ENCODE results near the gene VSIG8.

VSIG8 gene

DNA sequence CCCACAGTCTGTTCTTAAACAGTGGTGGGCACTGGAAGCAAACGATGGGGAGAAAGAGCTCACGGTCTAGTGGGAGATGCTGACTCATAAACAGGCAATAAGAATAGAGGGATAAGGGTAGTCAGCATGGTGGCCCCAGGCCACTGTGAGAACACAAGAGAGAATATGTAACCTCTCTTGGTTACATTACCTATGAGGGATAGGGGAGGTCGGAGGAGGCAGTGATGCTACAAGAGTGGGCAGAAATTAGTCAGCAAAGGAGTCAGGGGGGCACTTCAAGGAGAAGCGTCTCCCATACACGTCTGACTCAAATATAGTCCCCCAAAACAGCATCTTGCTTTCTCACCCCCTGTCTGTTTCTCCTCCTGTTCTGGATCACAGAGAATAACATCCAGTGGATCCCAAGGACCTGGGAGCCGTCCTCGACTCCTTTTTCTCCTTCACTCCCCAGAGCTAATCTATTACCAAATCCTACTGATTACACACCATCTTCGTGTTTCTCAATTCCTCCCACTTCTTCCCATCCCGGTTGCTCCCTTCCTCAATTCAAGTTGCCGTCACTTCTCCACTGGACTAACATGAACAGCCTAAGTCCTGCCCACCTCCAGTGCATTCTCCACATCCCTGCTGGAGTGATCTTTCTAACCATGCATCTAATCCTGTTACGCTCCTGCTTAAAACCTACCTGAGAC lies 33.7 kb downstream of the VSIG8 start:
- Mint-ChIP-seq H3K27ac (peak overlapping the region in 1 of 2 donors; percentile 96), H3K36me3 (ENCODE audit: insufficient read depth) (peaks cover 28% of the 10 kb centered on the region), H3K9me3 (peaks cover 0 to 5% of the 10 kb centered on the region in 2 donors), H3K4me1 (ENCODE audit: low read depth in 2 of 2) (peaks cover 71 to 77% of the 10 kb centered on the region in 2 donors), H3K27me3 (no peaks in the 10 kb centered on the region), H3K4me3 (peak overlapping the region; percentile 75 to 83)
- ATAC-seq (replicated peaks) (no peak), DNase-seq (no peak)

DNA sequence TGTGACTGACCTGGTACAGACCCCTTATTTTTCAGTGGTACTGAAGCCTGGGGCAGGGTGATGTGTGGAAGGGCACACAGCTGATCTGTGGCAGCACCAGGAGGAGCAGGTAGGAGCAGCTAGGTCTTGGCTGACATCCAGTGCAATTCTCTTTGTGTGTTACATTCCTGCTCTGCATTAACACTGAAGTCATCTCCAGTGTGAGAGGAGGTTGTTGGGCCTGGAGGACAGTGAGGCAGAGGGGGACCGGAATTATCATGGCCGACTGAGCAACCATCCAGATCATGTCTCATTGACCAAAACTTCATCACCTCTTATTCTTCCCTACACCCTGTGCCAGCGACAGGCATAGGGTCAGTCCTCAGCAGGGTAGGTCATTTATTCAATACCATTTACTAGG lies 34.3 kb downstream of the VSIG8 start:
- peak overlapping the region; percentile 75 to 83 for H3K4me3 Mint-ChIP-seq
- no peaks in the 10 kb centered on the region for H3K27me3 Mint-ChIP-seq
- DNase-seq (no peak), ATAC-seq (replicated peaks) (no peak)
- peaks cover 74 to 78% of the 10 kb centered on the region in 2 donors for H3K4me1 Mint-ChIP-seq (ENCODE audit: low read depth in 2 of 2)
- H3K9me3 Mint-ChIP-seq: peaks cover 0 to 5% of the 10 kb centered on the region in 2 donors
- peak overlapping the region; percentile 52 to 96 for H3K27ac Mint-ChIP-seq
- H3K36me3 Mint-ChIP-seq (ENCODE audit: insufficient read depth): peaks cover 31% of the 10 kb centered on the region

DNA sequence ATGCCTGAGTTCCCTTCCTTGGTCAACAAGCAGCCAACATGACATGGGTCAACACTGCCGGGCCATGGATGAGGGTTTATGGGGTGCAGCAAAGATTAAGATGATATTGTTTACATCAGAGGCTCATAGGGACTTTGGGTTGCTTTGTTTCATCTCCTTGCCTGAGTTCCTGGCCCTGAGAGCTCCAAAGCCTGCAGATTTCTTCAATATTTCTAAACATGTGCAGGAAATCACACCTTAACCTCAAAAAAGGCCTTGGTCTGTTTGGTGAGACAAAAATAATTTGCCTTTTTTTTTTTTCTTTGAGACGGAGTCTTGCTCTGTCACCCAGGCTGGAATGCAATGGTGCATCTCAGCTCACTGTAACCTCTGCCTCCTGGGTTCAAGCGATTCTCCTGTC lies 34.9 kb downstream of the VSIG8 start:
- peak; percentile 48 for ATAC-seq (replicated peaks)
- peak; percentile 34 to 41 (median 35) for DNase-seq
- Mint-ChIP-seq H3K4me3 (peak overlapping the region; percentile 75 to 83), H3K27me3 (no peaks in the 10 kb centered on the region), H3K4me1 (ENCODE audit: low read depth in 2 of 2) (peaks cover 79 to 84% of the 10 kb centered on the region in 2 donors), H3K9me3 (peaks cover 0 to 5% of the 10 kb centered on the region in 2 donors), H3K27ac (peak overlapping the region; percentile 52 to 96), H3K36me3 (ENCODE audit: insufficient read depth) (peaks cover 32% of the 10 kb centered on the region)

DNA sequence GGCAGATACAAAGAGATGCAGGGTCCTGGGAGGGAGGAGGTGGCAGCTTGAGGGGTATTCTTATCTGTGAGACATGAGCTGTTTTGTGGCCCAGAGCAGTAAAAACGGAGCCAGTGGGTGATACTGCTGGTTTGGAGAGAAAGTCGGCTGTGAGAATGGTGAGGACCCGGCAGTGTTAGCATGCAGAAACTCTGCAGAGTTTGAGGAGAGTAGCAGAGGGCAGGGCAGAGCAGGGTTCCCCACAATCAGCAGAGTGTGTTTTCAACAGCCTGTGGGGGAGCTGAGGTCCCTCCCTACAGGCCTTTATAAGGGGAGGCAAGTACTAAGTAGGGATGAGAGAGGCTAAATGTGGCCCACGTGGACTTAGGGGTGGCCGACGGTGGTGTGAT lies 35.4 kb downstream of the VSIG8 start:
- ATAC-seq (replicated peaks) (peak; percentile 58), DNase-seq (peak; percentile 14 to 23 (median 15))
- Mint-ChIP-seq H3K4me1 (ENCODE audit: low read depth in 2 of 2) (peaks cover 83 to 89% of the 10 kb centered on the region in 2 donors), H3K36me3 (ENCODE audit: insufficient read depth) (peaks cover 32% of the 10 kb centered on the region), H3K27me3 (no peaks in the 10 kb centered on the region), H3K9me3 (peaks cover 0 to 5% of the 10 kb centered on the region in 2 donors), H3K4me3 (peak overlapping the region; percentile 75 to 83), H3K27ac (peak overlapping the region; percentile 52 to 96)

DNA sequence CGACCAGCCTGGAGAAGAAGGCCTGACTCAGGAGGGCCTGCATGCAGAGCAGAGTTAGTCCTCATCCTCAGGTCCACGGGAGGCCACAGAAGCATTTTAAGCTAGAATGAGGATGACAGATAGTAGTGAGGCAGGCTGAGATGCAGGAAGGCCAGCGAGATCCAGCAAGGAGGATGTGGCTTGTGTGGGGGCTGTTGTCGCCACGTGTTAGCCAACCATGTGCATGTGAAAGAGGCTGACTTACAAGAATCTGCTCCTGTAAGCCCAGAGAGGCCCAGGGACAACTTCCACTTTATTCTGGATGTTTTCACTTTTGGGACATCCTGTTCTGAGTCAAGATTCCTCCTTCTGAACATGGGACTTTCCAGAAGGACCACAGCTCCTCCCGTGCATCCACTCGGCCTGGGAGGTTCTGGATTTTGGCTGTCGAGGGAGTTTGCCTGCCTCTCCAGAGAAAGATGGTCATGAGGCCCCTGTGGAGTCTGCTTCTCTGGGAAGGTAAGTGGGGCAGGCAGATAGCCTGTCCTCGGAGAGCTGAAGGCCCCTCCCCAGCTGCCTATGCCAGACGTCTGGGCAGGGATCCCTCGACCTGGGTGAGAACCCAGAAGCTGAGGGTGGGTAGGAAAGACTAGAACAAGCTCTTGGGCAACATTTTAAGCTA lies 35.9 kb downstream of the VSIG8 start, which contains the start of gene SLAMF8:
TSS of gene SLAMF8 (plus strand) at position 433 of the 661 bp plus-strand sequence. CDS start at position 459, 26 bp downstream.
- DNase-seq (peak; percentile 64 to 77 (median 68)), ATAC-seq (replicated peaks) (peak; percentile 86)
- Mint-ChIP-seq H3K36me3 (ENCODE audit: insufficient read depth) (peaks cover 32% of the 10 kb centered on the region), H3K4me1 (ENCODE audit: low read depth in 2 of 2) (peaks cover 87 to 89% of the 10 kb centered on the region in 2 donors), H3K9me3 (peaks cover 0 to 5% of the 10 kb centered on the region in 2 donors), H3K27me3 (no peaks in the 10 kb centered on the region), H3K27ac (peak within 1 kb of the TSS; percentile 52 to 96), H3K4me3 (peak within 1 kb of the TSS; percentile 75 to 83)

DNA sequence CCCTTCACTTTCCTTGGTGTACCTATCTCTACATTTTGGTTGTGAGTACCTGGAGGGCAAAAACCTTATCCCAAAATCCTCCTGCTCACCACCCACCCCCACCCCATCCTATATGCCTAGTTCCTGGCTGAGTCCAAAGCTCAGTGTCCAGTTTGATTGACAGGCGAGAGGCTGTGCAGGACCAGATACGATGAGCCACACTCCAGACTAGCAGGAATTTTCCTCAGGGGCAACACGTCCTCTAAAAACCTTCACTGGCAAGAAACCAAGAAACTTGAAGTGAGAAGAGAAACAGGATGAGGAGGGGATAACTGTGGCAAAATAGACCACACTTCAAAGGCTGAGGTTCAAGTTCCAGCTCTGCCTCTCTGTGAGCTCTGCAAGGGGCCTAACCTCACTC lies 36.9 kb downstream of the VSIG8 start:
- Mint-ChIP-seq H3K4me1 (ENCODE audit: low read depth in 2 of 2) (peaks cover 89 to 95% of the 10 kb centered on the region in 2 donors), H3K4me3 (peak overlapping the region; percentile 75 to 83), H3K9me3 (peaks cover 0 to 5% of the 10 kb centered on the region in 2 donors), H3K27ac (peak overlapping the region; percentile 52 to 96), H3K36me3 (ENCODE audit: insufficient read depth) (peaks cover 29% of the 10 kb centered on the region), H3K27me3 (no peaks in the 10 kb centered on the region)
- DNase-seq (no peak), ATAC-seq (replicated peaks) (no peak)

DNA sequence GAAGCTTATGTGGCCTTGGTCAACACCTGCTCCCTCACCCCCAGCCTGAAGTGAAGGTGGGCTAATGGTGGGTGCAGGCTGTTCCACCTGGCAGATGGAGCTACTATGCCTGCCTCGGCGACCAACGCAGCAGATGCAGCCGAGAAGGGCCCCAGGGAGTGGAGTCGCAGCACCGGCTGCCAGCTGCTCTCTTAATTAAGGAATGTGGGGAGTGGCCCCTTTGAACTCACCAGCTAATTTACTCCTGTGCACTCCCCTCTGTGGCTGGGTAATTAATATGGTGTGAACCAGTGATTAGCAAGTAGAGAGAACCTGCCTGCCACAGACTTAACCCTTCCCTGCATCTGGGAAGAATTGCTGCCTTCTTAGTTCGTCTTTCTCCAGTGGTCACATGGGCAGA lies 39.1 kb downstream of the VSIG8 start:
- H3K4me1 Mint-ChIP-seq (ENCODE audit: low read depth in 2 of 2): peaks cover 70 to 89% of the 10 kb centered on the region in 2 donors
- H3K27me3 Mint-ChIP-seq: no peaks in the 10 kb centered on the region
- H3K9me3 Mint-ChIP-seq: no peaks in the 10 kb centered on the region
- H3K36me3 Mint-ChIP-seq (ENCODE audit: insufficient read depth): peaks cover 29% of the 10 kb centered on the region
- ATAC-seq (replicated peaks): no peak
- DNase-seq: no peak
- peak overlapping the region; percentile 57 to 79 for H3K27ac Mint-ChIP-seq
- H3K4me3 Mint-ChIP-seq: peak overlapping the region; percentile 6 to 30

DNA sequence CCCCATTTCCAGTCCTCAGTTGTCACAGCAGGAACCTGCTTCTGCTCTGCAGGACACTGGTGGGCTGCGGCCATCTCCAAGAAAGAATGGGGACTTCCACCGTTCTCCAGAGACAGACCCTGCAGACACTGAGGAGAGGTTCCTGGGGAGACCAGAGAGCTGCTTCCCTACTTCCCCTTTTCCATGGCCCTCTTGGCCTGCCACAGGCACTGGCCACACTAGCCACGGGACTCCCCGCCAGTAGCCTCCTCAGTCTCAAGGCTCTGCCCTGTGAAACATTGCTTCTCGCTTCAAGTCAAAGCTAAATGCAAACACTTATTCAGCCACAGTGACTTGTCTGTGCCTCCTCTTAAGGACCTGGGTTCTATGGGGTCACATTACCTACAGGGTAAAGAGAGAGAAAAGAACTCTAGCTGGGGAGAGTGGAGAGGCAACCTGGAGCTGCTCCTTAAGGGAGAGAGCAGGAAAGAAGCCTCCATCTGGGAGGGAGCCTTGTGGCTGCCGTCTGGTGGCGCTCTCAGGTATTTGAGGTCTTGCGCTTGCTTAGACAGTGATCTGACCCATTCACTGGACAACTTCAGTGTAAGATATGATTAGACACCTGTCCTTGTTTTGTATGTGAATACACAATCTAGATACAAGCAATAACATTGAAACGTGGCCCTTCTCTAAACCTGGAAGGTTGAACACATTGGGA lies 41.1 kb downstream of the VSIG8 start:
- peak overlapping the region in 1 of 2 donors; percentile 77 for H3K27ac Mint-ChIP-seq
- H3K4me3 Mint-ChIP-seq: no peak overlapping the region
- no peak for DNase-seq
- peaks cover 16% of the 10 kb centered on the region for H3K36me3 Mint-ChIP-seq (ENCODE audit: insufficient read depth)
- H3K27me3 Mint-ChIP-seq: no peaks in the 10 kb centered on the region
- no peaks in the 10 kb centered on the region for H3K9me3 Mint-ChIP-seq
- peaks cover 50 to 71% of the 10 kb centered on the region in 2 donors for H3K4me1 Mint-ChIP-seq (ENCODE audit: low read depth in 2 of 2)
- ATAC-seq (replicated peaks): no peak

DNA sequence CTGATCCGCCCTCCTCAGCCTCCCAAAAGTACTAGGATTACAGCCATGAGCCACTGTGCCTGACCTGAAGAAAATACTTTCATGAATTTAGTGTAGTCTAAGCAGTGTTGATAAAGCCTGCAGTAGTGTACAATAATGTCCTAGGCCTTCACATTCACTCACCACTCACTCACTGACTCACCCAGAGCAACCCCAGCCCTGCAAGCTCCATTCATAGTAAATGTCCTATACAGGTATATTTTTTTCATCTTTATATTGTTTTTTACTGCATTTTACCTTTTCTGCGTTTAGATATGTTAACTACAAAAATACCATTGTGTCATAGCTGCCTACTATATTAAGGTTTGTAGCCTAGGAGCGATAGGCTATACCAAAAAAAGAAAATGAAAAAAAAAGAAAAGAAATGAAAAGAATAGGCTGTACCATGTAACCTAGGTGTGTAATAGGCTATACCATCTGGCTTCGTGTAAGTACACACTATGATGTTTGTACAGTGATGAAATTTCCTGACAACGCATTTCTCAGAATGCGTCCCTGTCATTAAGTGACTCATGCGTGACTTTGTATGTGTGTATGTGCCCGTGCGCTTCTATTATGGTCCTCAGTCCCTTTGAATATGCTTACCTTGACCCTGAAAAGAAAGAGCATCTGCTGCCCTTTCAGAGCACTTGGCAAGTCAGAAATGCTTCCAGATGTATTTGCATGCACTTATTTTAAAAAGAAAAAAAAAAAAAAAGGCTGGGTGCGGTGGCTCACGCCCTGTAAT lies 45.0 kb downstream of the VSIG8 start:
- H3K27me3 Mint-ChIP-seq: no peaks in the 10 kb centered on the region
- H3K4me1 Mint-ChIP-seq (ENCODE audit: low read depth in 2 of 2): peaks cover 22 to 46% of the 10 kb centered on the region in 2 donors
- no peak overlapping the region for H3K4me3 Mint-ChIP-seq
- no peak for ATAC-seq (replicated peaks)
- no peaks in the 10 kb centered on the region for H3K9me3 Mint-ChIP-seq
- no peak for DNase-seq
- peaks cover 11% of the 10 kb centered on the region for H3K36me3 Mint-ChIP-seq (ENCODE audit: insufficient read depth)
- H3K27ac Mint-ChIP-seq: peak overlapping the region in 1 of 2 donors; percentile 53

DNA sequence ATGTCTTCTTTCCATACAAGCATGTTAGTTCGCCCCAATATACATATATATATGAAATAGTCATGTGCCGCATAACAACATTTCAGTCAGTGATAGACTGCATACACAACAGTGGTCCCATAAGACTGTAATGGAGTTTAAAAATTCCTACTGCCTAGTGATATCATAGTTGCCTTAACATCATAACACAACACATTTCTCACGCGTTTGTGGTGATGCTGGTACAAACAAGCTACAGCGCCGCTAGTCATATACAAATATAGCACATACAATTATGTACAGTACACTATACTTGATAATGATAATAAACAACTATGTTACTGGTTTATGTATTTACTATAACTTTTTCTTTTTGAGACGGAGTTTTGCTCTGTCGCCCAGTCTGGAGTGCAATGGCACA lies 46.5 kb downstream of the VSIG8 start:
- Mint-ChIP-seq H3K36me3 (ENCODE audit: insufficient read depth) (peaks cover 11% of the 10 kb centered on the region), H3K27ac (peak overlapping the region in 1 of 2 donors; percentile 26), H3K4me3 (no peak overlapping the region), H3K4me1 (ENCODE audit: low read depth in 2 of 2) (peaks cover 13 to 48% of the 10 kb centered on the region in 2 donors), H3K27me3 (no peaks in the 10 kb centered on the region), H3K9me3 (no peaks in the 10 kb centered on the region)
- DNase-seq (no peak), ATAC-seq (replicated peaks) (no peak)

DNA sequence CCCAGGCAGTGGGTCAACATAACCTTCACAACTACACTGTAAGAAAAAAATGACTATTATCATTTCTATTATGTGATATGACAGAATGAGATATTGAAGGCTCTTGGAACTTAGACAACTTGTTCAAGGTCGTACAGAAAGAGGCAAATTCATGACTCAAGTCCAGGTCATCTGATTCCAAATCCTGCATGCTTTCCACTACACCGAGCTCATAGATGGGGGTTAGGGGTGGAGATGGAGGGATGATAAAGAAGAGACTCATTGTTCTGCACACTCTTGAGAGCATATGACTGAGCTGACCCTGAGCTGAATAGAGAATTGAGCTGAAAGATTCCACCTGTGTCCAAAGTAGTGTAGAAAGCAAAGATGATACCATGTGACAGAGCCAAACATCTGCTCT lies 57.5 kb downstream of the VSIG8 start:
- peaks cover 49% of the 10 kb centered on the region for H3K36me3 Mint-ChIP-seq (ENCODE audit: insufficient read depth)
- no peak for DNase-seq
- no peaks in the 10 kb centered on the region for H3K27me3 Mint-ChIP-seq
- H3K4me1 Mint-ChIP-seq (ENCODE audit: low read depth in 2 of 2): peaks cover 75 to 82% of the 10 kb centered on the region in 2 donors
- peak overlapping the region; percentile 82 to 86 for H3K4me3 Mint-ChIP-seq
- no peak for ATAC-seq (replicated peaks)
- peaks cover 0 to 3% of the 10 kb centered on the region in 2 donors for H3K9me3 Mint-ChIP-seq
- peak overlapping the region; percentile 91 to 92 for H3K27ac Mint-ChIP-seq

All from effector memory CD8-positive, alpha-beta T cell (primary cell).